Stomach (tissue), 9 donors: ENCODE data around the gene RETSAT. TPM values are rescaled to one million over a fixed set of nuclear protein-coding genes. Genes with fewer than 3 reads are reported as not detected.

Experiments
- DNase-seq, 2 donors: peaks; one replicate each; pipeline versions ENCODE4 v3.0.0 to v3.0.0-alpha.2; 2013 to 2019
- H3K27ac ChIP-seq, 5 donors: fragments of 200-600 bp in 4 of 5; sonication (generic) in 4 of 5; one replicate each; pipeline ENCODE4 v1.5.1; 2013 to 2019; ENCODE audit warnings: mild to moderate bottlenecking in 1 of 5, moderate library complexity in 1 of 5
- H3K27me3 ChIP-seq, 3 donors: fragments of 200-600 bp; sonication (generic); one replicate each; pipeline ENCODE4 v1.5.1; 2017 to 2019; ENCODE audit warnings: mixed run types in 1 of 3
- H3K36me3 ChIP-seq, 4 donors: fragments of 200-600 bp; sonication (generic); 1 replicate in 3 of 4; 2 replicates in 1 of 4; pipeline ENCODE4 v1.5.1; 2016 to 2019
- H3K4me1 ChIP-seq, 4 donors: fragments of 200-600 bp; sonication (generic); one replicate each; pipeline ENCODE4 v1.5.1; 2016 to 2019
- H3K4me3 ChIP-seq, 4 donors: fragments of 200-600 bp; sonication (generic) in 3 of 4; one replicate each; pipeline ENCODE4 v1.5.1; 2016 to 2019; ENCODE audit warnings: mild to moderate bottlenecking in 1 of 4
- H3K9me3 ChIP-seq, 4 donors: fragments of 200-600 bp; sonication (generic); one replicate each; pipeline ENCODE4 v1.5.1; 2016 to 2019
- EP300 ChIP-seq: sonication (generic); formaldehyde crosslinking; IDR thresholded peaks from one replicate; pipeline ENCODE4 v1.6.1; 2017; ENCODE audit warnings: antibody characterized with exemption
- POLR2A ChIP-seq, 4 donors: fragments of 450-650 bp; IDR thresholded peaks; one replicate each; pipeline ENCODE4 v1.6.1; 2016; ENCODE audit warnings: antibody characterized with exemption in 4 of 4, control low read depth in 2 of 4, mild to moderate bottlenecking in 1 of 4, moderate library complexity in 1 of 4
- POLR2AphosphoS5 ChIP-seq, 3 donors: sonication (generic); formaldehyde crosslinking; IDR thresholded peaks; one replicate each; pipeline ENCODE4 v1.6.1; 2016; ENCODE audit warnings: antibody characterized with exemption in 3 of 3
- WGBS, 5 donors: extraction: QIAGEN DNeasy Blood & Tissue Kit in 3 of 5; methylation state at CpG; one replicate each; pipeline versions ENCODE4 v1.1.5 to v1.1.7; 2013 to 2018; 5-methylcytosine and 5-hydroxymethylcytosine counted together
- intact Hi-C: fragments of 100-400 bp; cut with DNase I; formaldehyde crosslinking; loops from one replicate; pipeline ENCODE4 v1.15.1; 2023; ENCODE audit warnings: low total_unique reads
- polyA plus RNA-seq, 3 donors: library from polyadenylated mRNA; stranded (reverse); fragments of 200-250 nt; gene quantifications; one replicate each; pipeline ENCODE4 v1.2.3, GENCODE V29; 2013
- total RNA-seq, 5 donors: library from RNA; depleted of rRNA; stranded (reverse); fragments of >200 nt; gene quantifications; one replicate each; pipeline versions ENCODE4 v1.1.0 to v1.2.3, GENCODE V29; 2014 to 2016
- TF ChIP-seq, protein P1 (sequence below), 7 experiments: fragments of 450-650 bp in 4 of 7; fragments of 200-600 bp in 3 of 7; sonication (generic) in 3 of 7; IDR thresholded peaks; one replicate each; pipeline ENCODE4 v1.5.1; 2016 to 2019; ENCODE audit warnings: antibody characterized with exemption in 7 of 7, control low read depth in 2 of 7, mild to moderate bottlenecking in 1 of 7
- donor health status: healthy with polysubstance abuse.
- donor health status: Bipolar disorder and iron deficiency.
- donor health status: healthy.

Gene RETSAT
- total and polyA plus RNA-seq, 8 donors: 11.5 to 90.1 (median 46.7) TPM

DNA sequence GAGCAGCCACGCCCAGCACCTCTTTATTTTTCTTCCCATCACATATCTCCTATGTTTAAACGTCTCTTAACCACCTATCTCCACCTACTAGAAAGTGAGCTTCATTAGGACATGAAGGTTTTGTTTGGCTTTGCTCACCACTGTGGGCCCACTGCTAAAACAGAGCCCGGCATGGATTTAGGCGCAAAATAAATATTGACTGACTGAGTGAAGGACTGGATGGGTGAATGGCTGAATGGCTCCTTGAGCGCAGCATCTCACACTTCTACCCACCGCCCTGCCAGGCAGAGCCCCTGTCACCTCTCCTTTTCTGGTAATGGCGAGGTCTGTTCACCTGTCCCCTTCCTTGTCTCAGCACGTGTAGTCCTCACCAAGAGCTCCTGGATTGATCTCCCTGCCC, 45.7 kb upstream of the RETSAT start:
- Histone ChIP-seq H3K4me1 (peaks cover 8 to 43% (median 22%) of the 10 kb centered on the region in 4 donors), H3K4me3 (no peak overlapping the region), H3K9me3 (peaks cover 0 to 9% (median 0%) of the 10 kb centered on the region in 4 donors), H3K36me3 (peaks cover 5 to 72% (median 57%) of the 10 kb centered on the region in 4 donors), H3K27ac (no peak overlapping the region), H3K27me3 (no peaks in the 10 kb centered on the region)
- intact Hi-C loops: no loop called here
- 84 to 88% (median 87%) methylated on average over 8 of the region's 8 CpGs for WGBS, 5 donors
- no peak for TF ChIP-seq POLR2AphosphoS5 (IDR thresholded peaks at IDR 0.05)
- TF ChIP-seq, protein P1, sequence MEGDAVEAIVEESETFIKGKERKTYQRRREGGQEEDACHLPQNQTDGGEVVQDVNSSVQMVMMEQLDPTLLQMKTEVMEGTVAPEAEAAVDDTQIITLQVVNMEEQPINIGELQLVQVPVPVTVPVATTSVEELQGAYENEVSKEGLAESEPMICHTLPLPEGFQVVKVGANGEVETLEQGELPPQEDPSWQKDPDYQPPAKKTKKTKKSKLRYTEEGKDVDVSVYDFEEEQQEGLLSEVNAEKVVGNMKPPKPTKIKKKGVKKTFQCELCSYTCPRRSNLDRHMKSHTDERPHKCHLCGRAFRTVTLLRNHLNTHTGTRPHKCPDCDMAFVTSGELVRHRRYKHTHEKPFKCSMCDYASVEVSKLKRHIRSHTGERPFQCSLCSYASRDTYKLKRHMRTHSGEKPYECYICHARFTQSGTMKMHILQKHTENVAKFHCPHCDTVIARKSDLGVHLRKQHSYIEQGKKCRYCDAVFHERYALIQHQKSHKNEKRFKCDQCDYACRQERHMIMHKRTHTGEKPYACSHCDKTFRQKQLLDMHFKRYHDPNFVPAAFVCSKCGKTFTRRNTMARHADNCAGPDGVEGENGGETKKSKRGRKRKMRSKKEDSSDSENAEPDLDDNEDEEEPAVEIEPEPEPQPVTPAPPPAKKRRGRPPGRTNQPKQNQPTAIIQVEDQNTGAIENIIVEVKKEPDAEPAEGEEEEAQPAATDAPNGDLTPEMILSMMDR (IDR thresholded peaks at IDR 0.05): no peak
- TF ChIP-seq EP300: no peak
- no peak for TF ChIP-seq POLR2A (IDR thresholded peaks at IDR 0.05)
- DNase-seq: no peak

DNA sequence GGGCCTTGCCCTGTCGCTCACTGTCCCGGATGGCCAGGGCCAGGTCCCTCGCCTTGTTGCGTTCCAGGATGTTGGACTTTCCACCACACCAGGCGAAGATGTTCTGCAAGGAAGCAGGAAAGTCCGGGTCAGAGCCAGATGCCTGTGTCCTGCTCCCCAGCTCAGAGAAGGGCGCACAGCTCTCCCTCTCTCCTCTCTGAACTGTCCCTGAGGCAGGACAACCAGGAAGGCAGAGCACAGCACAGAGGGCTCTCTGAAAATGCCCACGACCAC, 44.8 kb upstream of the RETSAT start:
- Histone ChIP-seq H3K27me3 (no peaks in the 10 kb centered on the region), H3K27ac (no peak overlapping the region), H3K4me3 (no peak overlapping the region), H3K4me1 (peaks cover 8 to 47% (median 26%) of the 10 kb centered on the region in 4 donors), H3K36me3 (peaks cover 5 to 81% (median 66%) of the 10 kb centered on the region in 4 donors), H3K9me3 (peaks cover 0 to 5% (median 0%) of the 10 kb centered on the region in 4 donors)
- WGBS, 5 donors: 90 to 97% (median 96%) methylated on average over 8 of the region's 8 CpGs
- intact Hi-C loops: no loop called here
- DNase-seq: no peak
- TF ChIP-seq EP300 (no peak), POLR2A (IDR thresholded peaks at IDR 0.05) (no peak), POLR2AphosphoS5 (IDR thresholded peaks at IDR 0.05) (no peak)
- TF ChIP-seq, protein P1 (IDR thresholded peaks at IDR 0.05): no peak

DNA sequence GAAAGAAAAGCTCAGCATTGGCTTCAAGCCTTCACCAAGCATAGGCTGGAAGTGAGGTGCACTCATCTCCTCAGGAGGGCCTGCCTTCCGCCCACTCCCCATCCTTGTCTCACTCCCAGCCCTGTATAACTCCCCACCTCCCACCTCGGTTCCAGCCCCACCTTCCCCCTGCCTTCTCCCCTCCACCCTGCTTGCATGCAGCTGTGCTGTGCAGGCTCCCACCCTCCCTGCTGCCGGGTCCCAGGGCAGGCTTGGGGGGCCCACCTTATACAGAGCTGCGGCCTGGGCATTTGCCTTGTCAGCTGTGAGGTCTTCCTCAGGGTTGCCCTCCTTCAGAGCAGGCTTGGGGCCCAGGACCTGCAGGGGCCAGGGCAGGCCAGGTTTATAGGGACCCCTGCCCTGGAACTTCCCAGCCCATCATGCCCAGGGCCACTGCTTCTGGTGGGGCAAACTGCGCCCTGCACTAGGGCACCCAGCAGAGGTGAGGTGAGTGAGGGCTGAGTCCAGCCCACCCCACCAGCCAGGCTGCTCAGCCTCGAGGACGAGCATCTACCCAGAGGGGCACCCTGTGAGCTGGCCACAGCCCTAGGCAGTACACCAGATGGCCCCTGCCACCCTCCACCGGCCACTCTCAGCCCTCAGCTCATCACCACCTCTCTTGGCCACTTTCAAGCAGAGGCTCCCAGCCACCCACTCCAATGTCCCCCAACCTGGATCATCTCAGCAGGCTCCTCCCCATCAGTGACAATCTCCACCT, 44.3 kb upstream of the RETSAT start:
- no peak for DNase-seq
- intact Hi-C loops: no loop called here
- Histone ChIP-seq H3K4me3 (no peak overlapping the region), H3K9me3 (peaks cover 0 to under 1% (median 0%) of the 10 kb centered on the region in 4 donors), H3K36me3 (peaks cover 6 to 86% (median 70%) of the 10 kb centered on the region in 4 donors), H3K27me3 (no peaks in the 10 kb centered on the region), H3K27ac (peak overlapping the region in 2 of 5 donors; percentile 58 to 77), H3K4me1 (peaks cover 8 to 50% (median 29%) of the 10 kb centered on the region in 4 donors)
- WGBS, 5 donors: 90 to 95% (median 90%) methylated on average over 6 to 8 of the region's 8 CpGs
- TF ChIP-seq, protein P1 (IDR thresholded peaks at IDR 0.05): no peak
- TF ChIP-seq POLR2AphosphoS5 (IDR thresholded peaks at IDR 0.05) (no peak), EP300 (no peak), POLR2A (IDR thresholded peaks at IDR 0.05) (no peak)

DNA sequence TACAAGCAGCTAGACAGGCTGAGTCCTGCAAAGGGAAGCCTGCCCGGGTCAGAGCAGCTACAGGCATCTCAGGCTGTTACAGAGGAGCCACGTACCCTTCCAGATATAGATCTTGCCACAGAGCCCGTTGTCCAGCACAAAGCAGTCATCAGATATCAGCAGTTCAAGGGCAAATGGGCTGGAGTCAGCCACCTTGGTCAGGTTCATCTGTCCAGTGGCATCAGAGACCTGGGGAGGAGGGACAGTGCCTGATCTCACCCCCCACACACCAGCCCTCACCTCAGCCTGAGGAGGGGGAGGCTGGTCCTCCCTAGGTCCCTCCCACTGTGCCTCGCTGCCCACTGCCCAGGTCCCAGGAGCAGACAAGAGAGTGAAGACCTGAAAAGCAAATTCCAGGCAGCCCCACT, 43.6 kb upstream of the RETSAT start:
- H3K4me3 ChIP-seq: no peak overlapping the region
- intact Hi-C loops: no loop called here
- H3K9me3 ChIP-seq: no peaks in the 10 kb centered on the region
- WGBS, 5 donors: 62 to 82% (median 73%) methylated on average over 4 of the region's 4 CpGs
- no peaks in the 10 kb centered on the region for H3K27me3 ChIP-seq
- peak overlapping the region in 4 of 5 donors; percentile 47 to 81 (median 68) for H3K27ac ChIP-seq
- no peak for DNase-seq
- H3K36me3 ChIP-seq: peaks cover 9 to 90% (median 74%) of the 10 kb centered on the region in 4 donors
- TF ChIP-seq EP300 (no peak), POLR2A (IDR thresholded peaks at IDR 0.05) (no peak), POLR2AphosphoS5 (IDR thresholded peaks at IDR 0.05) (no peak)
- TF ChIP-seq, protein P1 (IDR thresholded peaks at IDR 0.05): no peak
- peaks cover 8 to 50% (median 29%) of the 10 kb centered on the region in 4 donors for H3K4me1 ChIP-seq
